T-cell (primary cell): Measurements from ENCODE around the gene KCTD4. TPM values are rescaled to one million over a fixed set of nuclear protein-coding genes. Genes with fewer than 3 reads are reported as not detected.

ENCODE experiments used
- ATAC-seq, 4 experiments: fragments of 200-7000 bp in 3 of 4; fragments of 150-1000 bp in 1 of 4; cut with Tn5 transposase; replicated peaks in 1 of 4; 1 replicate in 3 of 4; 2 replicates in 1 of 4; pipeline ENCODE4 v1.10.0; 2021; ENCODE audit warnings: moderate library complexity in 3 of 4, mild to moderate bottlenecking in 2 of 4, moderate number of reproducible peaks in 1 of 4
- CTCF ChIA-PET, 2 donors: fragments of 300-600 bp; sonication (Branson Sonifier 250); formaldehyde crosslinking; loops; one replicate each; lab custom pipeline; 2022; ENCODE audit warnings: antibody characterized with exemption in 2 of 2; lab: Charles Lee
- POLR2A ChIA-PET, 2 donors: fragments of 300-600 bp; sonication (Branson Sonifier 250); formaldehyde crosslinking; loops; one replicate each; lab custom pipeline; 2022; ENCODE audit warnings: antibody characterized with exemption in 2 of 2; lab: Charles Lee
- DNase-seq, 35 experiments: peaks; one replicate each; pipeline versions ENCODE4 v3.0.0 to v3.0.0-alpha.2; 2013 to 2023
- H3K27ac ChIP-seq: one replicate; pipeline ENCODE4 v1.5.1; 2013; ENCODE audit warnings: low read length
- H3K27me3 ChIP-seq, 2 experiments: replicated peaks in 1 of 2; 1 replicate in 1 of 2; 2 replicates in 1 of 2; pipeline versions ENCODE4 v1.6.1 to v1.7.0; 2013; ENCODE audit warnings: low read length in 1 of 2, mixed read lengths in 1 of 2; ENCODE audit not compliant: control insufficient read depth in 2 of 2, insufficient read depth in 2 of 2; ENCODE audit errors: extremely low read depth in 1 of 2
- H3K36me3 ChIP-seq, 2 donors: 1 replicate in 1 of 2; 2 replicates in 1 of 2; pipeline versions ENCODE4 v1.6.1 to v1.7.0; 2013; ENCODE audit warnings: low read length in 1 of 2; ENCODE audit not compliant: control insufficient read depth in 2 of 2, insufficient read depth in 1 of 2; ENCODE audit errors: extremely low read depth in 1 of 2
- H3K4me1 ChIP-seq, 2 experiments: 1 replicate in 1 of 2; 2 replicates in 1 of 2; pipeline versions ENCODE4 v1.6.1 to v1.7.0; 2013; ENCODE audit warnings: low read length in 2 of 2, mixed read lengths in 1 of 2; ENCODE audit not compliant: insufficient read depth in 2 of 2, control insufficient read depth in 1 of 2; ENCODE audit errors: extremely low read depth in 1 of 2
- H3K4me3 ChIP-seq, 2 donors: 1 replicate in 1 of 2; 2 replicates in 1 of 2; pipeline versions ENCODE4 v1.5.1 to v1.7.0; 2013; ENCODE audit warnings: mild to moderate bottlenecking in 2 of 2, low read length in 1 of 2, moderate library complexity in 1 of 2; ENCODE audit not compliant: control insufficient read depth in 1 of 2; ENCODE audit errors: extremely low read depth in 1 of 2
- H3K9me3 ChIP-seq: 2 replicates; pipeline ENCODE4 v1.7.0; 2013
- H3K27ac Mint-ChIP-seq, 2 donors: one replicate each; pipeline ENCODE4 v1.8.0; 2020 to 2021; ENCODE audit warnings: mild to moderate bottlenecking in 2 of 2, mixed read lengths in 2 of 2
- H3K27me3 Mint-ChIP-seq, 2 donors: one replicate each; pipeline ENCODE4 v1.8.0; 2021 to 2022; ENCODE audit warnings: mixed read lengths in 2 of 2
- H3K36me3 Mint-ChIP-seq: one replicate; pipeline ENCODE4 v1.8.0; 2021; ENCODE audit warnings: mixed read lengths
- H3K4me1 Mint-ChIP-seq, 3 donors: one replicate each; pipeline ENCODE4 v1.8.0; 2020 to 2022; ENCODE audit warnings: mixed read lengths in 3 of 3, mild to moderate bottlenecking in 1 of 3
- H3K4me3 Mint-ChIP-seq, 3 donors: one replicate each; pipeline ENCODE4 v1.8.0; 2020 to 2022; ENCODE audit warnings: mild to moderate bottlenecking in 3 of 3, mixed read lengths in 3 of 3, moderate library complexity in 3 of 3
- H3K9me3 Mint-ChIP-seq, 3 donors: one replicate each; pipeline ENCODE4 v1.8.0; 2020 to 2022; ENCODE audit warnings: mixed read lengths in 3 of 3
- WGBS: methylation state at CpG from one replicate; pipeline ENCODE4 v1.1.5; 2013; ENCODE audit warnings: missing lambda C conversion rate; ENCODE audit not compliant: insufficient coverage; 5-methylcytosine and 5-hydroxymethylcytosine counted together
- total RNA-seq, 35 experiments: library from RNA in 6 of 35; stranded (reverse) in 6 of 35; fragments of 120-200 nt in 1 of 35; gene quantifications; one replicate each; pipeline versions ENCODE4 v1.2.1 to v1.2.4 and lab custom pipeline; 2013 to 2026

The KCTD4 gene
- total RNA-seq, 5 donors from 2014 or later (not counting 1 experiment from before 2014, with no cell fraction given) = not detected

- no CpG with 5 or more reads among the region's 2 CpGs for WGBS
- peaks cover 39% of the 10 kb centered on the region for H3K36me3 Mint-ChIP-seq
- peaks cover 0 to 5% (median 0%) of the 10 kb centered on the region in 3 donors for H3K4me1 Mint-ChIP-seq
- no peak overlapping the region for H3K4me3 Mint-ChIP-seq
- Histone ChIP-seq H3K4me1 (no peaks in the 10 kb centered on the region), H3K36me3 (peaks cover 0 to 6% of the 10 kb centered on the region in 2 donors), H3K4me3 (no peak overlapping the region), H3K9me3 (no peaks in the 10 kb centered on the region), H3K27ac (no peak overlapping the region), H3K27me3 (no peaks in the 10 kb centered on the region)
- CTCF ChIA-PET = no interaction called here
- H3K9me3 Mint-ChIP-seq = no peaks in the 10 kb centered on the region
- H3K27me3 Mint-ChIP-seq = no peaks in the 10 kb centered on the region
- H3K27ac Mint-ChIP-seq = no peak overlapping the region
- no peak for DNase-seq
- ATAC-seq = no peak
- POLR2A ChIA-PET = interaction anchor here in 1 of 2 donors (0.6 kb wide), 1 partner anchor 178 kb away, joined by 3 read pairs; no protein-coding TSS in a partner anchor
Observed at GRCh38 chr13:45208132-45208531, 7.3 kb upstream of the KCTD4 start.

- ChIA-PET CTCF (no interaction called here), POLR2A (interaction anchor here in 1 of 2 donors (0.7 kb wide), 1 partner anchor 10 kb away, joined by 3 read pairs; no protein-coding TSS in a partner anchor)
- H3K4me1 Mint-ChIP-seq = peaks cover 0 to 5% (median 0%) of the 10 kb centered on the region in 3 donors
- no peaks in the 10 kb centered on the region for H3K27me3 Mint-ChIP-seq
- H3K9me3 Mint-ChIP-seq = no peaks in the 10 kb centered on the region
- Histone ChIP-seq H3K4me1 (no peaks in the 10 kb centered on the region), H3K9me3 (no peaks in the 10 kb centered on the region), H3K36me3 (peaks cover 0 to 6% of the 10 kb centered on the region in 2 donors), H3K27me3 (no peaks in the 10 kb centered on the region), H3K27ac (no peak overlapping the region), H3K4me3 (no peak overlapping the region)
- H3K36me3 Mint-ChIP-seq = peaks cover 38% of the 10 kb centered on the region
- no peak for DNase-seq
- no peak for ATAC-seq
- no peak overlapping the region for H3K4me3 Mint-ChIP-seq
- 100% methylated on average over 3 of the region's 4 CpGs for whole genome bisulfite sequencing
- H3K27ac Mint-ChIP-seq = no peak overlapping the region
Observed at GRCh38 chr13:45207319-45207718, 6.5 kb upstream of the KCTD4 start.

- H3K36me3 Mint-ChIP-seq = peaks cover 39% of the 10 kb centered on the region
- DNase-seq (no peak), ATAC-seq (no peak)
- peaks cover 0 to 5% (median 0%) of the 10 kb centered on the region in 3 donors for H3K4me1 Mint-ChIP-seq
- no peaks in the 10 kb centered on the region for H3K9me3 Mint-ChIP-seq
- H3K27me3 ChIP-seq = no peaks in the 10 kb centered on the region
- peaks cover 0 to 6% of the 10 kb centered on the region in 2 donors for H3K36me3 ChIP-seq
- no peaks in the 10 kb centered on the region for H3K9me3 ChIP-seq
- no peaks in the 10 kb centered on the region for H3K4me1 ChIP-seq
- CTCF ChIA-PET = no interaction called here
- no peak overlapping the region for H3K4me3 ChIP-seq
- no peak overlapping the region for H3K4me3 Mint-ChIP-seq
- H3K27ac ChIP-seq = no peak overlapping the region
- no peak overlapping the region for H3K27ac Mint-ChIP-seq
- H3K27me3 Mint-ChIP-seq = no peaks in the 10 kb centered on the region
- POLR2A ChIA-PET = no interaction called here
Observed at GRCh38 chr13:45206340-45206739, 5.5 kb upstream of the KCTD4 start.

- H3K4me1 Mint-ChIP-seq = peaks cover 0 to 5% (median 0%) of the 10 kb centered on the region in 3 donors
- DNase-seq (no peak), ATAC-seq (no peak)
- no peak overlapping the region for H3K4me3 Mint-ChIP-seq
- WGBS = 87% methylated on average over 4 of the region's 5 CpGs
- no peak overlapping the region for H3K27ac ChIP-seq
- H3K27me3 ChIP-seq = no peaks in the 10 kb centered on the region
- H3K27ac Mint-ChIP-seq = no peak overlapping the region
- CTCF ChIA-PET = no interaction called here
- POLR2A ChIA-PET = no interaction called here
- no peaks in the 10 kb centered on the region for H3K27me3 Mint-ChIP-seq
- H3K9me3 ChIP-seq = no peaks in the 10 kb centered on the region
- no peaks in the 10 kb centered on the region for H3K4me1 ChIP-seq
- H3K36me3 Mint-ChIP-seq = peaks cover 37% of the 10 kb centered on the region
- H3K36me3 ChIP-seq = peaks cover 0 to 6% of the 10 kb centered on the region in 2 donors
- H3K9me3 Mint-ChIP-seq = no peaks in the 10 kb centered on the region
- H3K4me3 ChIP-seq = no peak overlapping the region
Observed at GRCh38 chr13:45205124-45205523, 4.3 kb upstream of the KCTD4 start.

- Histone ChIP-seq H3K27me3 (no peaks in the 10 kb centered on the region), H3K9me3 (no peaks in the 10 kb centered on the region), H3K27ac (no peak overlapping the region), H3K4me3 (no peak overlapping the region), H3K4me1 (no peaks in the 10 kb centered on the region), H3K36me3 (no peaks in the 10 kb centered on the region)
- no peak overlapping the region for H3K4me3 Mint-ChIP-seq
- no CpG with 5 or more reads among the region's 4 CpGs for WGBS
- H3K4me1 Mint-ChIP-seq = peaks cover 0 to 8% (median 0%) of the 10 kb centered on the region in 3 donors
- no peaks in the 10 kb centered on the region for H3K9me3 Mint-ChIP-seq
- ChIA-PET CTCF (interaction anchor here in 1 of 2 donors (0.6 kb wide), 1 partner anchor 59 kb away, joined by 7 read pairs; no protein-coding TSS in a partner anchor), POLR2A (interaction anchor here in 1 of 2 donors (0.5 kb wide), 1 partner anchor 71 kb away, joined by 3 read pairs; no protein-coding TSS in a partner anchor)
- H3K27me3 Mint-ChIP-seq = no peaks in the 10 kb centered on the region
- no peak for DNase-seq
- no peak overlapping the region for H3K27ac Mint-ChIP-seq
- peaks cover 46% of the 10 kb centered on the region for H3K36me3 Mint-ChIP-seq
- ATAC-seq = no peak
Observed at GRCh38 chr13:45199711-45200110, 1.1 kb downstream of the KCTD4 start.

- no peaks in the 10 kb centered on the region for H3K9me3 ChIP-seq
- H3K4me3 ChIP-seq = no peak overlapping the region
- no peak for DNase-seq
- Mint-ChIP-seq H3K4me3 (no peak overlapping the region), H3K27me3 (no peaks in the 10 kb centered on the region), H3K9me3 (no peaks in the 10 kb centered on the region), H3K4me1 (peaks cover 0 to 12% (median 2%) of the 10 kb centered on the region in 3 donors), H3K27ac (no peak overlapping the region), H3K36me3 (peaks cover 52% of the 10 kb centered on the region)
- 100% methylated on average over 1 of the region's 3 CpGs for whole genome bisulfite sequencing
- H3K27me3 ChIP-seq = no peaks in the 10 kb centered on the region
- no peaks in the 10 kb centered on the region for H3K4me1 ChIP-seq
- POLR2A ChIA-PET = no interaction called here
- CTCF ChIA-PET = interaction anchor here in 1 of 2 donors (0.6 kb wide), 1 partner anchor 60 kb away, joined by 7 read pairs; no protein-coding TSS in a partner anchor
- H3K27ac ChIP-seq = no peak overlapping the region
- ATAC-seq = no peak
- H3K36me3 ChIP-seq = peaks cover 0 to 5% of the 10 kb centered on the region in 2 donors
Observed at GRCh38 chr13:45198924-45199323, 1.9 kb downstream of the KCTD4 start.
